K562 (cell line): ENCODE measurements around the gene AKR1A1. TPM values are rescaled to one million over a fixed set of nuclear protein-coding genes. Genes with fewer than 3 reads are reported as not detected.

ENCODE experiments used
- ATF3 ChIP-seq, 2 experiments: fragments of 450-650 bp in 1 of 2; sonication (generic) in 1 of 2; formaldehyde crosslinking in 1 of 2; IDR thresholded peaks in 1 of 2; conservative IDR thresholded peaks in 1 of 2; 2 replicates each; pipeline versions ENCODE4 v1.6.1 to v1.8.1; 2016 to 2023; ENCODE audit warnings: mild to moderate bottlenecking in 2 of 2, moderate library complexity in 2 of 2, inconsistent platforms in 1 of 2, missing genetic modification reagents in 1 of 2
- DEAF1 ChIP-seq: fragments of 450-650 bp; formaldehyde crosslinking; IDR thresholded peaks from 2 replicates; pipeline ENCODE4 v1.4.0; 2020; ENCODE audit warnings: mild to moderate bottlenecking, moderate library complexity
- DNMT1 ChIP-seq: fragments of 450-650 bp; IDR thresholded peaks from 2 replicates; pipeline ENCODE4 v1.6.1; 2016; ENCODE audit warnings: antibody characterized with exemption, mild to moderate bottlenecking
- ERF ChIP-seq: fragments of 450-650 bp; formaldehyde crosslinking; IDR thresholded peaks from 2 replicates; pipeline ENCODE4 v1.4.0; 2020; ENCODE audit warnings: mild to moderate bottlenecking, mixed read lengths
- GTF2E2 ChIP-seq: fragments of 200-800 bp; sonication (Bioruptor generic); IDR thresholded peaks from 2 replicates; pipeline ENCODE4 v1.6.1; 2016; ENCODE audit warnings: missing genetic modification characterization, missing compliant biosample characterization
- NR2C2 ChIP-seq, 2 experiments: fragments of 200-800 bp in 1 of 2; sonication (Bioruptor generic) in 1 of 2; sonication (generic) in 1 of 2; formaldehyde crosslinking in 1 of 2; IDR thresholded peaks; 2 replicates each; pipeline versions ENCODE4 v1.6.1 to v1.8.0; 2016 to 2022; ENCODE audit warnings: mild to moderate bottlenecking in 1 of 2, missing compliant biosample characterization in 1 of 2, missing genetic modification characterization in 1 of 2, missing genetic modification reagents in 1 of 2
- POLR3G ChIP-seq: IDR thresholded peaks from 2 replicates; pipeline ENCODE4 v1.6.1; 2011; ENCODE audit not compliant: insufficient read length, insufficient replicate concordance; ENCODE audit errors: extremely low read depth
- PRPF4 ChIP-seq: fragments of 200-400 bp; formaldehyde crosslinking; IDR thresholded peaks from one replicate; pipeline ENCODE4 v1.6.1; 2017; ENCODE audit warnings: low read length, low read depth, mild to moderate bottlenecking; ENCODE audit not compliant: insufficient read depth, poor library complexity, severe bottlenecking
- RBM34 ChIP-seq: fragments of 200-400 bp; formaldehyde crosslinking; IDR thresholded peaks from 2 replicates; pipeline ENCODE4 v1.6.1; 2018; ENCODE audit warnings: low read length, borderline replicate concordance; ENCODE audit not compliant: insufficient read depth
- SMARCE1 ChIP-seq: fragments of 450-650 bp; IDR thresholded peaks from 2 replicates; pipeline ENCODE4 v1.7.1; 2016; ENCODE audit warnings: mild to moderate bottlenecking
- THAP12 ChIP-seq: fragments of 250-450 bp; sonication (Bioruptor Pico); IDR thresholded peaks from 2 replicates; pipeline ENCODE4 v1.9.0; 2021; ENCODE audit warnings: mild to moderate bottlenecking, inconsistent platforms
- WHSC1 ChIP-seq: IDR thresholded peaks from one replicate; pipeline ENCODE4 v1.6.1; 2012; ENCODE audit warnings: low read length, control low read depth, inconsistent platforms
- ZFPM2 ChIP-seq: fragments of 250-450 bp; sonication (Bioruptor Pico); IDR thresholded peaks from 2 replicates; pipeline ENCODE4 v1.5.1; 2022; ENCODE audit warnings: mild to moderate bottlenecking
- ZNF134 ChIP-seq: fragments of 250-450 bp; sonication (Bioruptor Pico); conservative IDR thresholded peaks from 2 replicates; pipeline ENCODE4 v1.4.0; 2020
- ZNF140 ChIP-seq: fragments of 250-450 bp; sonication (Bioruptor Pico); IDR thresholded peaks from 2 replicates; pipeline ENCODE4 v1.8.0; 2021; ENCODE audit warnings: moderate library complexity, mild to moderate bottlenecking, inconsistent platforms
- ZNF24 ChIP-seq: fragments of 450-650 bp; IDR thresholded peaks from 2 replicates; pipeline ENCODE4 v1.6.1; 2016
- ZNF444 ChIP-seq: fragments of 250-450 bp; sonication (Bioruptor Pico); IDR thresholded peaks from 2 replicates; pipeline ENCODE4 v1.4.0; 2020; ENCODE audit warnings: mild to moderate bottlenecking, moderate library complexity
- polyA plus RNA-seq, 8 experiments: library from polyadenylated mRNA; depleted of rRNA in 4 of 8; stranded (reverse) in 5 of 8; unstranded in 3 of 8; fragments of >200 nt; fragmentation: Nextera tagmentation in 2 of 8; fragmentation: Illumina TruSeq in 1 of 8; extraction: Ambion mirVana in 2 of 8; extraction: Trizol in 1 of 8; gene quantifications; 2 replicates each; pipeline versions ENCODE4 v1.2.1 to v1.2.3, GENCODE V29; 2011 to 2014; ENCODE audit warnings: inconsistent platforms in 1 of 8, missing spikeins in 1 of 8
- total RNA-seq, 7 experiments: library from RNA; depleted of rRNA in 6 of 7; stranded (reverse); fragments of >200 nt in 6 of 7; fragmentation: Illumina TruSeq in 2 of 7; extraction: Trizol in 2 of 7; gene quantifications; 2 replicates each; pipeline versions ENCODE4 v1.2.1 to v1.2.3, GENCODE V29; 2011 to 2021; ENCODE audit warnings: low replicate concordance in 1 of 7

The AKR1A1 gene
- total and polyA plus RNA-seq, 9 of the 15 experiments (the other 6 are each of a cell fraction or from before 2014, with no cell fraction given): 68.6 to 211 (median 132) TPM

GRCh38 chr1:45583666-45584350 lies 33.2 kb downstream of the AKR1A1 start, which contains the start of gene NASP (continued):
- TF ChIP-seq DEAF1 (CRISPR knock-in tag) (no peak), ZNF24 (no peak), PRPF4 (peak; percentile 92), THAP12 (CRISPR knock-in tag) (peak; percentile 4; the same call in 1 of the 2 replicates), POLR3G (no peak), ATF3 (IDR thresholded peaks at IDR 0.05) (no peak), ATF3 (CRISPR knock-in tag; conservative IDR thresholded peaks at IDR 0.05) (peak; percentile 37), ZNF444 (CRISPR knock-in tag) (no peak), SMARCE1 (no peak), RBM34 (no peak), DNMT1 (no peak), NR2C2 (CRISPR knock-in tag; IDR thresholded peaks at IDR 0.05) (peak; percentile 66), NR2C2 (tag; IDR thresholded peaks at IDR 0.05) (no peak), ZNF134 (no peak), ZNF140 (CRISPR knock-in tag) (no peak), ZFPM2 (CRISPR knock-in tag) (0 out of 2 replicates have a peak, but pooled peaks have one; percentile 40), GTF2E2 (peak; percentile 95; the same call in 1 of the 2 replicates), ERF (CRISPR knock-in tag) (no peak; the same call in 1 of the 2 replicates), WHSC1 (no peak)
